Measurements from ENCODE around the gene MYL3. TPM values are rescaled to one million over a fixed set of nuclear protein-coding genes. Genes with fewer than 3 reads are reported as not detected.

Gene MYL3
- polyA plus RNA-seq, 1 of the 3 experiments (the other 2 are of a cell fraction) = not detected

DNA sequence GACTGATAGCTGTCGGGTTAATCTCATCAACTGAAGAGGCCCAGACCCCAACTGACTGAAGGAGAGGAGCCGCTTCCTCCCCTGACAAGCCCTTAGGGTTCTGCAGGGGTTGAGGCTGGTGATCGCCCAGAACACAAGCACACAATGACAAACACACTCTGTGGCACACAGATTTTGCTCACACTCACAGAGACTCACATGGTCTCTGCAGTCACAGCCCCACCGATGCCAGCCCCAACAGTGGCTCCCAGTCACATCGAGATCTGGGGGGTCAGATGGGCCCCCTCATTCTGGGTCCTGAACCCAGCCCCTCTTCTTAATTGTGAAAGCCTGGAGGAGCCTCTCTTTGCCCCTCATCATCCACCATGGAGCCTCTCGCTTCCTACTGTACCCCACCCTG, 31.0 kb upstream of the MYL3 start (continued):
- TF ChIP-seq, protein P1, sequence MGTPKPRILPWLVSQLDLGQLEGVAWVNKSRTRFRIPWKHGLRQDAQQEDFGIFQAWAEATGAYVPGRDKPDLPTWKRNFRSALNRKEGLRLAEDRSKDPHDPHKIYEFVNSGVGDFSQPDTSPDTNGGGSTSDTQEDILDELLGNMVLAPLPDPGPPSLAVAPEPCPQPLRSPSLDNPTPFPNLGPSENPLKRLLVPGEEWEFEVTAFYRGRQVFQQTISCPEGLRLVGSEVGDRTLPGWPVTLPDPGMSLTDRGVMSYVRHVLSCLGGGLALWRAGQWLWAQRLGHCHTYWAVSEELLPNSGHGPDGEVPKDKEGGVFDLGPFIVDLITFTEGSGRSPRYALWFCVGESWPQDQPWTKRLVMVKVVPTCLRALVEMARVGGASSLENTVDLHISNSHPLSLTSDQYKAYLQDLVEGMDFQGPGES (IDR thresholded peaks at IDR 0.05; ENCODE audit: low read depth, low read length) = no peak
- no peak for TF ChIP-seq MXI1 (IDR thresholded peaks at IDR 0.05; ENCODE audit: low read depth, low read length)

DNA sequence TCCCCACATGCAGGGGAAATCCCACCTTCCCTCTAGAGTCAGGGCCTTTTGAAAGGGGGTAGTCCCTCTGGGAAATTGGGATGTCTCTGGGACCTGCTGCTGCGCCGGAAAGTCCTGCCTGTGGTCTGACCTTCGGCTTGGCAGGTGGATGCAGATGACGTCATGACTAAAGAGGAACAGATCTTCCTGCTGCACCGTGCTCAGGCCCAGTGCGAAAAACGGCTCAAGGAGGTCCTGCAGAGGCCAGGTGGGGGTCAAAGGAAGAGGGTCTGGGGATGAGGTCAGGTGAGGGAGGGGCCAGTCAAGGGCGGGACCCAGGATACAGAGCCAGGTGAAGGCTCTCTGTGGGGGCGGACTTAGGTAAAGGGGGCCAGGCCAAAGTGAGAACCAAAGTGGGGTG, 30.5 kb upstream of the MYL3 start:
- Histone ChIP-seq H3K9ac (no peak overlapping the region), H3K4me2 (no peak overlapping the region), H3K4me1 (ENCODE audit: control insufficient read depth in 1 of 2, insufficient read depth in 2 of 2, low read depth in 1 of 2, low read length in 1 of 2) (peaks cover 0 to 20% of the 10 kb centered on the region in 2 experiments; a peak in 1 of 4 replicates), H3K4me3 (ENCODE audit: low read depth in 2 of 2, low read length in 1 of 2) (no peak overlapping the region), H3K27ac (ENCODE audit: low read depth in 2 of 2, low read length in 1 of 2) (no peak overlapping the region), H3K36me3 (replicated peaks in 1 of 2; ENCODE audit: control insufficient read depth in 1 of 2, insufficient read depth in 2 of 2, low read length in 1 of 2) (no peaks in the 10 kb centered on the region), H3K27me3 (ENCODE audit: insufficient read depth) (no peaks in the 10 kb centered on the region), H3K79me2 (ENCODE audit: insufficient read depth) (no peaks in the 10 kb centered on the region), H3F3A (replicated peaks; ENCODE audit: insufficient read depth) (no peaks in the 10 kb centered on the region), H4K20me1 (ENCODE audit: insufficient read depth) (no peaks in the 10 kb centered on the region), H3K9me3 (no peaks in the 10 kb centered on the region), H3K9me2 (no peaks in the 10 kb centered on the region), H2AFZ (ENCODE audit: low read depth) (no peak overlapping the region)
- POLR2A ChIA-PET = no interaction called here
- 94% methylated on average over 9 of the region's 9 CpGs for WGBS (ENCODE audit: low lambda C conversion rate)
- DNase-seq = no peak
- CTCF ChIA-PET = interaction anchor here (1.4 to 31.0 kb wide), 11 partner anchors 9 to 230 kb away, joined by 4 to 480 read pairs (median 26); partner anchors contain the start of genes MYL3, PTH1R and TMIE
- TF ChIP-seq YY1 (IDR thresholded peaks at IDR 0.05; ENCODE audit: low read depth) = no peak
- TF ChIP-seq RAD21 (IDR thresholded peaks at IDR 0.05; ENCODE audit: low read length) = no peak
- TF ChIP-seq RFX5 (IDR thresholded peaks at IDR 0.05; ENCODE audit: low read length) = no peak
- no peak for TF ChIP-seq ZBTB33 (IDR thresholded peaks at IDR 0.05; ENCODE audit: borderline replicate concordance, low read depth)
- no peak for TF ChIP-seq TEAD4 (IDR thresholded peaks at IDR 0.05; ENCODE audit: borderline replicate concordance, insufficient read depth)
- TF ChIP-seq REST (IDR thresholded peaks at IDR 0.05; ENCODE audit: low read depth, low read length) = no peak
- TF ChIP-seq MEF2A (IDR thresholded peaks at IDR 0.05; ENCODE audit: borderline replicate concordance, low read depth) = no peak
- TF ChIP-seq JUND (IDR thresholded peaks at IDR 0.05) = no peak
- TF ChIP-seq FOXJ3 (CRISPR knock-in tag; IDR thresholded peaks at IDR 0.05) = no peak

All from SK-N-SH (cell line).